PC-9 (cell line): ENCODE results near the gene LRRC8C. TPM values are rescaled to one million over a fixed set of nuclear protein-coding genes. Genes with fewer than 3 reads are reported as not detected.

Experiments
- BruUV-seq: library from RNA; stranded (reverse); fragments of 400-500 nt; replicated peaks from 2 replicates; lab custom pipeline; 2021; lab: Mats Ljungman, UMichigan
- CTCF ChIA-PET: fragments of 300-600 bp; sonication (Branson Sonifier 250); formaldehyde crosslinking; loops from one replicate; lab custom pipeline; 2022; ENCODE audit warnings: antibody characterized with exemption; lab: Charles Lee
- POLR2A ChIA-PET: fragments of 300-600 bp; sonication (Branson Sonifier 250); formaldehyde crosslinking; loops from one replicate; lab custom pipeline; 2022; ENCODE audit warnings: antibody characterized with exemption; ENCODE audit not compliant: unreplicated experiment; lab: Charles Lee
- DNase-seq, 2 experiments: peaks; one replicate each; pipeline versions ENCODE4 v3.0.0 to v3.0.0-alpha.2; 2015 to 2022; ENCODE audit warnings: mixed read lengths in 1 of 2
- H2AFZ ChIP-seq: fragments of 200-600 bp; sonication (generic); 2 replicates; pipeline ENCODE4 v1.8.1; 2017; ENCODE audit warnings: antibody characterized with exemption
- H3F3A ChIP-seq: fragments of 200-600 bp; sonication (generic); 2 replicates; pipeline ENCODE4 v1.8.1; 2017; ENCODE audit warnings: antibody characterized with exemption, mild to moderate bottlenecking, low read depth; ENCODE audit not compliant: insufficient read depth
- H3K27ac ChIP-seq: fragments of 200-600 bp; sonication (generic); 2 replicates; pipeline ENCODE4 v1.6.1; 2016; ENCODE audit warnings: mixed run types
- H3K27me3 ChIP-seq: fragments of 200-600 bp; sonication (generic); 2 replicates; pipeline ENCODE4 v1.6.1; 2016; ENCODE audit warnings: low read depth, mixed run types; ENCODE audit not compliant: insufficient read depth
- H3K36me3 ChIP-seq: fragments of 200-600 bp; sonication (generic); 2 replicates; pipeline ENCODE4 v1.6.1; 2016; ENCODE audit warnings: low read depth, mixed run types
- H3K4me1 ChIP-seq: fragments of 200-600 bp; sonication (generic); replicated peaks from 2 replicates; pipeline ENCODE4 v1.6.1; 2016; ENCODE audit warnings: mixed run types; ENCODE audit not compliant: insufficient read depth
- H3K4me2 ChIP-seq: fragments of 200-600 bp; sonication (generic); 2 replicates; pipeline ENCODE4 v1.6.1; 2017; ENCODE audit warnings: mixed run types
- H3K4me3 ChIP-seq: fragments of 200-600 bp; sonication (generic); 2 replicates; pipeline ENCODE4 v1.6.1; 2016; ENCODE audit warnings: mixed run types
- H3K79me2 ChIP-seq: fragments of 200-600 bp; sonication (generic); 2 replicates; pipeline ENCODE4 v1.6.1; 2017; ENCODE audit warnings: low read depth, mixed run types
- H3K9me2 ChIP-seq: fragments of 200-600 bp; sonication (generic); 2 replicates; pipeline ENCODE4 v1.8.1; 2017; ENCODE audit warnings: mild to moderate bottlenecking; ENCODE audit not compliant: insufficient read depth
- H3K9me3 ChIP-seq: fragments of 200-600 bp; sonication (generic); 2 replicates; pipeline ENCODE4 v1.8.1; 2016; ENCODE audit warnings: low read depth; ENCODE audit not compliant: insufficient read depth
- H4K20me1 ChIP-seq: fragments of 200-600 bp; sonication (generic); 2 replicates; pipeline ENCODE4 v1.8.1; 2017; ENCODE audit not compliant: insufficient read depth
- EZH2 ChIP-seq: fragments of 200-600 bp; sonication (generic); IDR thresholded peaks from 2 replicates; pipeline ENCODE4 v1.8.0; 2017; ENCODE audit warnings: antibody characterized with exemption, low read depth
- intact Hi-C: fragments of 100-400 bp; cut with micrococcal nuclease; formaldehyde crosslinking; loops from one replicate; pipeline ENCODE4 v1.10.0; 2022; ENCODE audit not compliant: unreplicated experiment
- total RNA-seq: library from RNA; stranded (reverse); gene quantifications from 2 replicates; pipeline ENCODE4 v1.2.3, GENCODE V29; 2021
- TF ChIP-seq, protein P1 (sequence below): fragments of 200-600 bp; sonication (generic); conservative IDR thresholded peaks from 2 replicates; pipeline ENCODE4 v1.6.1; 2017; ENCODE audit warnings: mixed run types, antibody characterized with exemption, mild to moderate bottlenecking, moderate library complexity

LRRC8C gene
- total RNA-seq, 1 experiment from 2014 or later, result 2.2 TPM

DNA sequence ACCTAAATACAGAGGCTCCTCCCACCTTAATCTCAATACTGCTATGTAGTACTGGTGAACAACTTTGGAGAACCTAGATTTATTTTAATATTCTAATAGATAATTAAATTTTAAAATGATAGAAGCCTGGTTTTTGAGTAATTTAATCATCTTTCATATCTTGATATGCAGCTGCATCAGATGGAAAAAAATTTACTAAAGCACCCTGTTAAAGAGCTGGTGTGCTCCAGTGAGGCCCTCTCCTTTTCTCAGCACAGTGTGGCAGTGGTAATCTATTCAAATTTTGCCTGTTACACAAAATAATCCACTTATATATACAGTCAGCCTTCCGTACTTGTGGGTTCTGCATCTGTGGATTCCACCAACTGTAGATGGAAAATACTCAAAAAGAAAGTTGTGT lies 82.8 kb downstream of the LRRC8C start:
- Histone ChIP-seq H3F3A (peaks cover 7% of the 10 kb centered on the region; the same call in 1 of the 2 replicates), H3K4me2 (no peak overlapping the region), H4K20me1 (no peaks in the 10 kb centered on the region), H3K79me2 (no peaks in the 10 kb centered on the region), H3K9me3 (no peaks in the 10 kb centered on the region), H2AFZ (no peak overlapping the region), H3K4me1 (0 out of 2 replicates have a peak, but pooled peaks cover 3% of the 10 kb centered on the region), H3K36me3 (no peaks in the 10 kb centered on the region), H3K4me3 (no peak overlapping the region), H3K27me3 (no peaks in the 10 kb centered on the region), H3K27ac (no peak overlapping the region), H3K9me2 (no peaks in the 10 kb centered on the region)
- ChIA-PET CTCF (no interaction called here), POLR2A (no interaction called here)
- no TSS peak for BruUV-seq
- no peak for DNase-seq
- intact Hi-C loops, result no loop called here
- TF ChIP-seq, protein P1, sequence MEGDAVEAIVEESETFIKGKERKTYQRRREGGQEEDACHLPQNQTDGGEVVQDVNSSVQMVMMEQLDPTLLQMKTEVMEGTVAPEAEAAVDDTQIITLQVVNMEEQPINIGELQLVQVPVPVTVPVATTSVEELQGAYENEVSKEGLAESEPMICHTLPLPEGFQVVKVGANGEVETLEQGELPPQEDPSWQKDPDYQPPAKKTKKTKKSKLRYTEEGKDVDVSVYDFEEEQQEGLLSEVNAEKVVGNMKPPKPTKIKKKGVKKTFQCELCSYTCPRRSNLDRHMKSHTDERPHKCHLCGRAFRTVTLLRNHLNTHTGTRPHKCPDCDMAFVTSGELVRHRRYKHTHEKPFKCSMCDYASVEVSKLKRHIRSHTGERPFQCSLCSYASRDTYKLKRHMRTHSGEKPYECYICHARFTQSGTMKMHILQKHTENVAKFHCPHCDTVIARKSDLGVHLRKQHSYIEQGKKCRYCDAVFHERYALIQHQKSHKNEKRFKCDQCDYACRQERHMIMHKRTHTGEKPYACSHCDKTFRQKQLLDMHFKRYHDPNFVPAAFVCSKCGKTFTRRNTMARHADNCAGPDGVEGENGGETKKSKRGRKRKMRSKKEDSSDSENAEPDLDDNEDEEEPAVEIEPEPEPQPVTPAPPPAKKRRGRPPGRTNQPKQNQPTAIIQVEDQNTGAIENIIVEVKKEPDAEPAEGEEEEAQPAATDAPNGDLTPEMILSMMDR, result no peak
- no peak for TF ChIP-seq EZH2

DNA sequence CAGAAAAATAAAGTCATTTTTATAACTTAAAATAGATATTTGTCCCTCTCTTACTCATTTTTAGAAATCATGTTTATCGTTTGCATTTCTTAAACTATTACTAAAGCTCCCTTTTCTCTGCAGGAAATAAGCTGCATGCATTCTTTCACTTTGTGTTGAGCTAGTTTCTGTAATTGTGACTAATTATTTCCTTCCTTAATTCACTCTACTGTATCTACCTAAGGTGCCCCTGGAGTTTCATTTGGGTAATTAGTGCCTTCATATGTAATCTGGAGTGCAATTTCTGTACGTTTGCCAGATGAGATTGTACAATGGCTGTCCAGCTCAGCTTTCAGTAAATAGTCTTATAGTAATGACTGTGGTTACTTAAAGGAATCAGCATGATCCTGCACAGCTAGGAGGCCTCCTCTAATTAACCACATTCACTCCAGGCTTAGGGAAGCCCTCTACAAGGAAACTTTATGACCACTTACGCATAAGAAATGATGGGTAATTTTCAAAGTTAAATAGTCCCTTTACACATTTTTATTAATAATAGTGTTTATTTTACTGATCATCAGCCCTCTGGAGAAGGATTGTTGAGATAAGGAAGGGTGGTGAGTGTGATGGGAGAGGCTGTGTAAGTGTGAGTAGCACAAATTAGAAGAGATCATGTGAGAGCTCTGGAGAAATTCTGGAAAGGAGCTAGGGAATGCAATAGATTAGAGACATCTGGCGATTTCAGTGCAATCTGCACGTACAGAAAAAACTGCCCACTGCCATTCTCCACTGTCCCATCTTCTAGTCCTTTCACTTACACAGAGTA lies 86.8 kb downstream of the LRRC8C start:
- no peaks in the 10 kb centered on the region for H3K27me3 ChIP-seq
- H3K4me1 ChIP-seq, result peaks cover 14% of the 10 kb centered on the region
- H4K20me1 ChIP-seq, result no peaks in the 10 kb centered on the region
- no peaks in the 10 kb centered on the region for H3K9me3 ChIP-seq
- peaks cover 7% of the 10 kb centered on the region; the same call in 1 of the 2 replicates for H3F3A ChIP-seq
- TF ChIP-seq, protein P1, result no peak
- TF ChIP-seq EZH2, result no peak
- no peaks in the 10 kb centered on the region for H3K79me2 ChIP-seq
- DNase-seq, result no peak
- H3K27ac ChIP-seq, result no peak overlapping the region
- intact Hi-C loops, result no loop called here
- no peaks in the 10 kb centered on the region for H3K9me2 ChIP-seq
- no peak overlapping the region for H3K4me3 ChIP-seq
- ChIA-PET POLR2A (no interaction called here), CTCF (no interaction called here)
- no peaks in the 10 kb centered on the region for H3K36me3 ChIP-seq
- H2AFZ ChIP-seq, result no peak overlapping the region
- H3K4me2 ChIP-seq, result 0 out of 2 replicates have a peak overlapping the region, but pooled peaks have one; percentile 1
- no TSS peak for BruUV-seq

- Histone ChIP-seq H3F3A (peaks cover 7% of the 10 kb centered on the region; the same call in 1 of the 2 replicates), H3K4me1 (peaks cover 14% of the 10 kb centered on the region), H3K4me2 (0 out of 2 replicates have a peak overlapping the region, but pooled peaks have one; percentile 8), H3K9me3 (no peaks in the 10 kb centered on the region), H3K36me3 (no peaks in the 10 kb centered on the region), H3K79me2 (no peaks in the 10 kb centered on the region), H3K27me3 (no peaks in the 10 kb centered on the region), H3K27ac (no peak overlapping the region), H2AFZ (no peak overlapping the region), H3K9me2 (no peaks in the 10 kb centered on the region), H3K4me3 (no peak overlapping the region), H4K20me1 (no peaks in the 10 kb centered on the region)
- ChIA-PET CTCF (no interaction called here), POLR2A (no interaction called here)
- BruUV-seq, result no TSS peak
- no peak for DNase-seq
- intact Hi-C loops, result no loop called here
- TF ChIP-seq EZH2, result no peak
- TF ChIP-seq, protein P1, result no peak
Observed at GRCh38 chr1:89720839-89721238, 87.9 kb downstream of the LRRC8C start.
